Measurements from ENCODE around the gene TCFL5.

DNA sequence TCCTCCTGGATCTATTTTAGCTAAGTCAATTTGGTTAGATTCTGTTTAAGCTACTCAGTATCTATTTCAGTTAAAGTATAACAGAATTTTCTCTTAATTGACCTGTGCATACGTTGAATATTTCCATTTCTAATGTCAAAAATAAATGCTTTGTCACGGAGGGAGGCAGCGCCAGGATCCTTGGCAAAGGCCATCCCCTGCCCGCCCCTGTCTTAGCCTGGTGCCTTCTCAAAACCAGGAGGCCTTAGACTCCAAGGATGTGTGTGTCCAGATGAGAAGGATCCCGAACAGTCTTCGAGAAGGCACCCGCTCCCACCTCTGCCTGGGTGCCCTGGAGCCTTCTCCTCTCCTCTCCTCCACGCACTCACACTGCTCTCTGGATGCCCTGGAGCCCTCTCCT lies 22.4 kb downstream of the TCFL5 start:
- TF ChIP-seq POLR2AphosphoS5 (IDR thresholded peaks at IDR 0.05; ENCODE audit: low read depth, low read length) = no peak
- TF ChIP-seq, protein P1, sequence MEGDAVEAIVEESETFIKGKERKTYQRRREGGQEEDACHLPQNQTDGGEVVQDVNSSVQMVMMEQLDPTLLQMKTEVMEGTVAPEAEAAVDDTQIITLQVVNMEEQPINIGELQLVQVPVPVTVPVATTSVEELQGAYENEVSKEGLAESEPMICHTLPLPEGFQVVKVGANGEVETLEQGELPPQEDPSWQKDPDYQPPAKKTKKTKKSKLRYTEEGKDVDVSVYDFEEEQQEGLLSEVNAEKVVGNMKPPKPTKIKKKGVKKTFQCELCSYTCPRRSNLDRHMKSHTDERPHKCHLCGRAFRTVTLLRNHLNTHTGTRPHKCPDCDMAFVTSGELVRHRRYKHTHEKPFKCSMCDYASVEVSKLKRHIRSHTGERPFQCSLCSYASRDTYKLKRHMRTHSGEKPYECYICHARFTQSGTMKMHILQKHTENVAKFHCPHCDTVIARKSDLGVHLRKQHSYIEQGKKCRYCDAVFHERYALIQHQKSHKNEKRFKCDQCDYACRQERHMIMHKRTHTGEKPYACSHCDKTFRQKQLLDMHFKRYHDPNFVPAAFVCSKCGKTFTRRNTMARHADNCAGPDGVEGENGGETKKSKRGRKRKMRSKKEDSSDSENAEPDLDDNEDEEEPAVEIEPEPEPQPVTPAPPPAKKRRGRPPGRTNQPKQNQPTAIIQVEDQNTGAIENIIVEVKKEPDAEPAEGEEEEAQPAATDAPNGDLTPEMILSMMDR (IDR thresholded peaks at IDR 0.05) = no peak
